HCT116 (cell line): Measurements from ENCODE around the gene ZNF423.

Source experiments
- CEBPB ChIP-seq: IDR thresholded peaks from 2 replicates; pipeline ENCODE4 v1.6.1; 2012; ENCODE audit warnings: low read depth
- EGR1 ChIP-seq: IDR thresholded peaks from 2 replicates; pipeline ENCODE4 v1.6.1; 2012; ENCODE audit warnings: low read depth
- EZH2 ChIP-seq: fragments of 200-600 bp; sonication (generic); IDR thresholded peaks from 2 replicates; pipeline ENCODE4 v1.6.1; 2017; ENCODE audit warnings: antibody characterized with exemption, mixed run types
- FOSL1 ChIP-seq: IDR thresholded peaks from 2 replicates; pipeline ENCODE4 v1.6.1; 2012; ENCODE audit warnings: low read depth
- POLR2A ChIP-seq: IDR thresholded peaks from 2 replicates; pipeline ENCODE4 v1.7.0; 2011; ENCODE audit warnings: borderline replicate concordance; ENCODE audit not compliant: insufficient read depth, insufficient read length; ENCODE audit errors: extremely low read depth
- POLR2AphosphoS5 ChIP-seq: IDR thresholded peaks from 2 replicates; pipeline ENCODE4 v1.6.1; 2011; ENCODE audit warnings: mild to moderate bottlenecking, low read depth, low read length, moderate library complexity
- RAD21 ChIP-seq: IDR thresholded peaks from 2 replicates; pipeline ENCODE4 v1.6.1; 2012; ENCODE audit warnings: low read depth, mild to moderate bottlenecking
- SIN3A ChIP-seq: IDR thresholded peaks from 2 replicates; pipeline ENCODE4 v1.6.1; 2012; ENCODE audit warnings: low read depth
- YY1 ChIP-seq: IDR thresholded peaks from 2 replicates; pipeline ENCODE4 v1.6.1; 2011; ENCODE audit warnings: low read length, low read depth, moderate library complexity, mild to moderate bottlenecking; ENCODE audit not compliant: insufficient replicate concordance; ENCODE audit errors: extremely low read depth
- ZFX ChIP-seq: fragments of 450-650 bp; IDR thresholded peaks from 2 replicates; pipeline ENCODE4 v1.6.1; 2017
- ZNF274 ChIP-seq: fragments of 200-500 bp; sonication (Bioruptor generic); IDR thresholded peaks from 2 replicates; pipeline ENCODE4 v1.6.1; 2014; ENCODE audit warnings: mild to moderate bottlenecking, low read depth, low read length, inconsistent platforms
- TF ChIP-seq, protein P1 (sequence below), 3 experiments: fragments of 200-600 bp in 1 of 3; sonication (generic) in 1 of 3; IDR thresholded peaks in 2 of 3; conservative IDR thresholded peaks in 1 of 3; 2 replicates each; pipeline ENCODE4 v1.5.1; 2012 to 2017; ENCODE audit warnings: low read depth in 2 of 3, low read length in 2 of 3, antibody characterized with exemption in 1 of 3, borderline replicate concordance in 1 of 3, control low read depth in 1 of 3, mild to moderate bottlenecking in 1 of 3, mixed read lengths in 1 of 3, mixed run types in 1 of 3, moderate library complexity in 1 of 3; ENCODE audit not compliant: insufficient read depth in 1 of 3
- TF ChIP-seq, protein P2 (sequence below): IDR thresholded peaks from 2 replicates; pipeline ENCODE4 v1.6.1; 2012; ENCODE audit warnings: low read depth
- TF ChIP-seq, protein P3 (sequence below): IDR thresholded peaks from 2 replicates; pipeline ENCODE4 v1.6.1; 2011; ENCODE audit warnings: mild to moderate bottlenecking, low read length, moderate library complexity; ENCODE audit not compliant: insufficient replicate concordance; ENCODE audit errors: extremely low read depth

DNA sequence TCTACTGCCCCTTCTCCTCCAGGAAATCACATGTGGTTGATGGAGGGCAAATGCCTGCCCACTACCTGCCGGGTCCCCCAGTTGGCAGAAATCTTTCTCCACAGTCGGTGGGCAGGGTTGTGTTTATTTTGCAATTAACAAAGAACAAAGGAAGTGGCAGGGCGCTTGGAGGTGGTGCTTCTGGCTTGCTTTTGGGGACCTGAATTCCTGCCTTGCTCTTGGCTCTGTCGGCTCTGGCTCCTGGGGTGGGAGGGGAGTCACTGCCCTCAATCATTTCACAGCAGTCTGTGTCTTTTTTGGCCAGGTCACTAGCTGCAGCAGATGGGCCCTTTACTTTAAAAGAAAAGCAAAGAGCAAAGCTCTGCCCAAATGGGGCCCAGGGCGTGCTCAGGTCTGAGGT lies 413.1 kb downstream of the ZNF423 start:
- TF ChIP-seq, protein P1, sequence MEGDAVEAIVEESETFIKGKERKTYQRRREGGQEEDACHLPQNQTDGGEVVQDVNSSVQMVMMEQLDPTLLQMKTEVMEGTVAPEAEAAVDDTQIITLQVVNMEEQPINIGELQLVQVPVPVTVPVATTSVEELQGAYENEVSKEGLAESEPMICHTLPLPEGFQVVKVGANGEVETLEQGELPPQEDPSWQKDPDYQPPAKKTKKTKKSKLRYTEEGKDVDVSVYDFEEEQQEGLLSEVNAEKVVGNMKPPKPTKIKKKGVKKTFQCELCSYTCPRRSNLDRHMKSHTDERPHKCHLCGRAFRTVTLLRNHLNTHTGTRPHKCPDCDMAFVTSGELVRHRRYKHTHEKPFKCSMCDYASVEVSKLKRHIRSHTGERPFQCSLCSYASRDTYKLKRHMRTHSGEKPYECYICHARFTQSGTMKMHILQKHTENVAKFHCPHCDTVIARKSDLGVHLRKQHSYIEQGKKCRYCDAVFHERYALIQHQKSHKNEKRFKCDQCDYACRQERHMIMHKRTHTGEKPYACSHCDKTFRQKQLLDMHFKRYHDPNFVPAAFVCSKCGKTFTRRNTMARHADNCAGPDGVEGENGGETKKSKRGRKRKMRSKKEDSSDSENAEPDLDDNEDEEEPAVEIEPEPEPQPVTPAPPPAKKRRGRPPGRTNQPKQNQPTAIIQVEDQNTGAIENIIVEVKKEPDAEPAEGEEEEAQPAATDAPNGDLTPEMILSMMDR (IDR thresholded peaks at IDR 0.05 in 2 of 3, conservative IDR thresholded peaks at IDR 0.05 in 1 of 3; ENCODE audit: borderline replicate concordance in 1 of 3, insufficient read depth in 1 of 3, low read depth in 2 of 3, low read length in 2 of 3), result no peak
- TF ChIP-seq SIN3A, result no peak
- TF ChIP-seq POLR2AphosphoS5, result no peak
- TF ChIP-seq EZH2, result no peak
- TF ChIP-seq RAD21, result no peak
- TF ChIP-seq, protein P2, sequence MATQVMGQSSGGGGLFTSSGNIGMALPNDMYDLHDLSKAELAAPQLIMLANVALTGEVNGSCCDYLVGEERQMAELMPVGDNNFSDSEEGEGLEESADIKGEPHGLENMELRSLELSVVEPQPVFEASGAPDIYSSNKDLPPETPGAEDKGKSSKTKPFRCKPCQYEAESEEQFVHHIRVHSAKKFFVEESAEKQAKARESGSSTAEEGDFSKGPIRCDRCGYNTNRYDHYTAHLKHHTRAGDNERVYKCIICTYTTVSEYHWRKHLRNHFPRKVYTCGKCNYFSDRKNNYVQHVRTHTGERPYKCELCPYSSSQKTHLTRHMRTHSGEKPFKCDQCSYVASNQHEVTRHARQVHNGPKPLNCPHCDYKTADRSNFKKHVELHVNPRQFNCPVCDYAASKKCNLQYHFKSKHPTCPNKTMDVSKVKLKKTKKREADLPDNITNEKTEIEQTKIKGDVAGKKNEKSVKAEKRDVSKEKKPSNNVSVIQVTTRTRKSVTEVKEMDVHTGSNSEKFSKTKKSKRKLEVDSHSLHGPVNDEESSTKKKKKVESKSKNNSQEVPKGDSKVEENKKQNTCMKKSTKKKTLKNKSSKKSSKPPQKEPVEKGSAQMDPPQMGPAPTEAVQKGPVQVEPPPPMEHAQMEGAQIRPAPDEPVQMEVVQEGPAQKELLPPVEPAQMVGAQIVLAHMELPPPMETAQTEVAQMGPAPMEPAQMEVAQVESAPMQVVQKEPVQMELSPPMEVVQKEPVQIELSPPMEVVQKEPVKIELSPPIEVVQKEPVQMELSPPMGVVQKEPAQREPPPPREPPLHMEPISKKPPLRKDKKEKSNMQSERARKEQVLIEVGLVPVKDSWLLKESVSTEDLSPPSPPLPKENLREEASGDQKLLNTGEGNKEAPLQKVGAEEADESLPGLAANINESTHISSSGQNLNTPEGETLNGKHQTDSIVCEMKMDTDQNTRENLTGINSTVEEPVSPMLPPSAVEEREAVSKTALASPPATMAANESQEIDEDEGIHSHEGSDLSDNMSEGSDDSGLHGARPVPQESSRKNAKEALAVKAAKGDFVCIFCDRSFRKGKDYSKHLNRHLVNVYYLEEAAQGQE, result no peak
- no peak for TF ChIP-seq FOSL1
- TF ChIP-seq ZNF274, result no peak
- TF ChIP-seq EGR1, result no peak
- TF ChIP-seq, protein P3, sequence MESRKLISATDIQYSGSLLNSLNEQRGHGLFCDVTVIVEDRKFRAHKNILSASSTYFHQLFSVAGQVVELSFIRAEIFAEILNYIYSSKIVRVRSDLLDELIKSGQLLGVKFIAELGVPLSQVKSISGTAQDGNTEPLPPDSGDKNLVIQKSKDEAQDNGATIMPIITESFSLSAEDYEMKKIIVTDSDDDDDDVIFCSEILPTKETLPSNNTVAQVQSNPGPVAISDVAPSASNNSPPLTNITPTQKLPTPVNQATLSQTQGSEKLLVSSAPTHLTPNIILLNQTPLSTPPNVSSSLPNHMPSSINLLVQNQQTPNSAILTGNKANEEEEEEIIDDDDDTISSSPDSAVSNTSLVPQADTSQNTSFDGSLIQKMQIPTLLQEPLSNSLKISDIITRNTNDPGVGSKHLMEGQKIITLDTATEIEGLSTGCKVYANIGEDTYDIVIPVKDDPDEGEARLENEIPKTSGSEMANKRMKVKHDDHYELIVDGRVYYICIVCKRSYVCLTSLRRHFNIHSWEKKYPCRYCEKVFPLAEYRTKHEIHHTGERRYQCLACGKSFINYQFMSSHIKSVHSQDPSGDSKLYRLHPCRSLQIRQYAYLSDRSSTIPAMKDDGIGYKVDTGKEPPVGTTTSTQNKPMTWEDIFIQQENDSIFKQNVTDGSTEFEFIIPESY, result no peak
- TF ChIP-seq CEBPB, result no peak
- TF ChIP-seq POLR2A, result no peak
- no peak for TF ChIP-seq ZFX
- TF ChIP-seq YY1, result no peak
